HFFc6 (cell line): Measurements from ENCODE around the gene PKD1. TPM values are rescaled to one million over a fixed set of nuclear protein-coding genes. Genes with fewer than 3 reads are reported as not detected.

Source experiments
- DNase-seq: peaks from one replicate; pipeline ENCODE4 v3.0.0-alpha.2; 2018
- H3K27ac Mint-ChIP-seq: 2 replicates; pipeline ENCODE4 v1.8.0; 2020; ENCODE audit warnings: mild to moderate bottlenecking, mixed read lengths
- H3K27me3 Mint-ChIP-seq: 2 replicates; pipeline ENCODE4 v1.8.0; 2021; ENCODE audit warnings: mild to moderate bottlenecking, moderate library complexity, mixed read lengths; ENCODE audit not compliant: insufficient read depth
- H3K36me3 Mint-ChIP-seq: 2 replicates; pipeline ENCODE4 v1.8.0; 2021; ENCODE audit warnings: low read depth, mixed read lengths
- H3K4me1 Mint-ChIP-seq: 2 replicates; pipeline ENCODE4 v1.8.0; 2020; ENCODE audit warnings: low read depth, mixed read lengths
- H3K4me3 Mint-ChIP-seq: 2 replicates; pipeline ENCODE4 v1.8.0; 2020; ENCODE audit warnings: mild to moderate bottlenecking, moderate library complexity, mixed read lengths
- H3K9me3 Mint-ChIP-seq: 2 replicates; pipeline ENCODE4 v1.8.0; 2020; ENCODE audit warnings: mild to moderate bottlenecking, mixed read lengths
- CTCF ChIP-seq: fragments of 200-600 bp; sonication (generic); IDR thresholded peaks from 2 replicates; pipeline ENCODE4 v1.5.0; 2021; ENCODE audit warnings: antibody characterized with exemption, mild to moderate bottlenecking
- total RNA-seq, 6 experiments: library from RNA; stranded (reverse); fragmentation: NEBNext Ultra II Directional; extraction: Animal tissue kit (Norgen Biotek cat#: 25700); gene quantifications; 2 replicates in 1 of 6; 3 replicates in 5 of 6; pipeline ENCODE4 v1.2.3, GENCODE V29; 2021

Gene PKD1
- total RNA-seq, 6 experiments from 2014 or later = 77.9 to 118 (median 82.5) TPM

GRCh38 chr16:2077696-2078095 lies 58.0 kb downstream of the PKD1 start:
- Mint-ChIP-seq H3K4me1 (no peaks in the 10 kb centered on the region), H3K4me3 (no peak overlapping the region), H3K27me3 (peaks cover 6% of the 10 kb centered on the region), H3K27ac (no peak overlapping the region), H3K36me3 (peaks cover 4% of the 10 kb centered on the region; the same call in 1 of the 2 replicates), H3K9me3 (no peaks in the 10 kb centered on the region)
- no peak for TF ChIP-seq CTCF
- DNase-seq = no peak

- no peak for TF ChIP-seq CTCF
- H3K36me3 Mint-ChIP-seq = peaks cover 4% of the 10 kb centered on the region; the same call in 1 of the 2 replicates
- no peak overlapping the region for H3K4me3 Mint-ChIP-seq
Observed at GRCh38 chr16:2077016-2077415, 58.7 kb downstream of the PKD1 start.

GRCh38 chr16:2076072-2076865 lies 59.4 kb downstream of the PKD1 start:
- H3K4me3 Mint-ChIP-seq = no peak overlapping the region
- TF ChIP-seq CTCF = no peak
- H3K9me3 Mint-ChIP-seq = no peaks in the 10 kb centered on the region
- H3K27ac Mint-ChIP-seq = no peak overlapping the region
- H3K4me1 Mint-ChIP-seq = no peaks in the 10 kb centered on the region
- no peak for DNase-seq
- H3K27me3 Mint-ChIP-seq = no peaks in the 10 kb centered on the region; the same call in 1 of the 2 replicates
- H3K36me3 Mint-ChIP-seq = peaks cover 4% of the 10 kb centered on the region; the same call in 1 of the 2 replicates

More at GRCh38 chr16:2077016-2077415, 58.7 kb downstream of the PKD1 start:
- Mint-ChIP-seq H3K27me3 (peaks cover 2% of the 10 kb centered on the region; the same call in 1 of the 2 replicates), H3K9me3 (no peaks in the 10 kb centered on the region), H3K4me1 (no peaks in the 10 kb centered on the region), H3K27ac (no peak overlapping the region)
- no peak for DNase-seq

GRCh38 chr16:2075631-2076030 lies 60.1 kb downstream of the PKD1 start:
- Mint-ChIP-seq H3K9me3 (no peaks in the 10 kb centered on the region), H3K4me3 (no peak overlapping the region), H3K36me3 (peaks cover 4% of the 10 kb centered on the region; the same call in 1 of the 2 replicates), H3K4me1 (no peaks in the 10 kb centered on the region), H3K27ac (no peak overlapping the region), H3K27me3 (no peaks in the 10 kb centered on the region; the same call in 1 of the 2 replicates)
- no peak for DNase-seq
- no peak for TF ChIP-seq CTCF

- Mint-ChIP-seq H3K4me1 (no peaks in the 10 kb centered on the region), H3K36me3 (peaks cover 9% of the 10 kb centered on the region; the same call in 1 of the 2 replicates), H3K27ac (no peak overlapping the region)
Observed at GRCh38 chr16:2074071-2074470, 61.6 kb downstream of the PKD1 start.

More at GRCh38 chr16:2074071-2074470, 61.6 kb downstream of the PKD1 start:
- Mint-ChIP-seq H3K27me3 (no peaks in the 10 kb centered on the region; the same call in 1 of the 2 replicates), H3K9me3 (no peaks in the 10 kb centered on the region), H3K4me3 (no peak overlapping the region)
- no peak for DNase-seq
- no peak for TF ChIP-seq CTCF
